Osteoblast (primary cell): ENCODE results near the gene SCCPDH. TPM values are rescaled to one million over a fixed set of nuclear protein-coding genes. Genes with fewer than 3 reads are reported as not detected.

Source experiments
- DNase-seq: peaks from one replicate; pipeline ENCODE4 v3.0.0; 2011; ENCODE audit warnings: low spot score, mixed read lengths; ENCODE audit not compliant: insufficient read length; ENCODE audit errors: missing footprints
- H2AFZ ChIP-seq: 2 replicates; pipeline ENCODE4 v1.6.0; 2011; ENCODE audit warnings: mild to moderate bottlenecking, low read length
- H3K27ac ChIP-seq: 2 replicates; pipeline ENCODE4 v1.5.1; 2011; ENCODE audit warnings: mild to moderate bottlenecking, low read depth, low read length, moderate library complexity
- H3K27me3 ChIP-seq: 2 replicates; pipeline ENCODE4 v1.6.0; 2012; ENCODE audit warnings: mild to moderate bottlenecking, control low read depth, inconsistent platforms, low read length, moderate library complexity; ENCODE audit not compliant: insufficient read depth
- H3K36me3 ChIP-seq: 2 replicates; pipeline ENCODE4 v1.5.1; 2011; ENCODE audit warnings: mild to moderate bottlenecking, low read length, control low read depth, moderate library complexity; ENCODE audit not compliant: insufficient read depth
- H3K4me1 ChIP-seq: 2 replicates; pipeline ENCODE4 v1.5.1; 2011; ENCODE audit warnings: mild to moderate bottlenecking, low read length, control low read depth, moderate library complexity; ENCODE audit not compliant: insufficient read depth
- H3K4me2 ChIP-seq: 2 replicates; pipeline ENCODE4 v1.6.0; 2011; ENCODE audit warnings: mild to moderate bottlenecking, low read length; ENCODE audit not compliant: insufficient read depth
- H3K4me3 ChIP-seq: fragments of 200-600 bp; sonication (generic); 3 replicates; pipeline ENCODE4 v1.5.1; 2012; ENCODE audit warnings: mild to moderate bottlenecking, low read length, inconsistent platforms; ENCODE audit not compliant: insufficient read depth
- H3K79me2 ChIP-seq: 2 replicates; pipeline ENCODE4 v1.6.0; 2012; ENCODE audit warnings: mild to moderate bottlenecking, low read length, control low read depth, inconsistent platforms; ENCODE audit not compliant: insufficient read depth
- H3K9me3 ChIP-seq: 2 replicates; pipeline ENCODE4 v1.5.1; 2011; ENCODE audit warnings: low read depth, low read length, control low read depth
- H4K20me1 ChIP-seq: 2 replicates; pipeline ENCODE4 v1.6.0; 2012; ENCODE audit warnings: mild to moderate bottlenecking, low read length, control low read depth; ENCODE audit not compliant: insufficient read depth
- CTCF ChIP-seq: IDR thresholded peaks from 2 replicates; pipeline ENCODE4 v1.5.1; 2011; ENCODE audit warnings: mild to moderate bottlenecking, low read depth, low read length, moderate library complexity; ENCODE audit errors: extremely low read depth
- total RNA-seq: library from RNA; depleted of rRNA; stranded (reverse); fragments of >200 nt; gene quantifications from 2 replicates; pipeline ENCODE4 v1.2.3, GENCODE V29; 2012

SCCPDH gene
- total RNA-seq, 1 donor = 49.9 TPM

DNA sequence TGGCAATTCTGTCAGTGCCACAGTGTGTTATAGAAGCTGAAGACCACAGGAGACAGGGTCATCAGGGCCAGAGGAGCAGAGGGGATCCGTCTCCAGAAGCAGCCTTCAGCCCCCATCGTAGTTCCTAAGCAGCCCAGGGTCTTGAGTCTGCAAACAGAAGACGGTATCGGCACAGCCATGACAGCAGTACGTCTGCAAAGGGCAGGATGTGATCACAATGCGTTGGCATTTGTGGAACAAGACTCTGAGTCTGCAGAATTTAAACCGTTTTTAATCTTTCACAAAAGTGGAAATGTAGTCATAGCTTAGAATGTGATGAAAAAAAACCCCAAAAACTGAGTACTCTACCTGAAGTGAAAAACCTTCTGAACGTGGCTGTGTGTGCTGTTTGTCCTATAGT, 44.0 kb upstream of the SCCPDH start:
- H3K79me2 ChIP-seq = no peaks in the 10 kb centered on the region
- H4K20me1 ChIP-seq = no peaks in the 10 kb centered on the region
- no peak overlapping the region for H3K4me2 ChIP-seq
- H3K27me3 ChIP-seq = no peaks in the 10 kb centered on the region
- H3K36me3 ChIP-seq = no peaks in the 10 kb centered on the region
- H3K27ac ChIP-seq = no peak overlapping the region
- H3K4me1 ChIP-seq = peaks cover 10% of the 10 kb centered on the region
- H3K4me3 ChIP-seq = no peak overlapping the region
- TF ChIP-seq CTCF = no peak
- no peaks in the 10 kb centered on the region for H3K9me3 ChIP-seq
- H2AFZ ChIP-seq = no peak overlapping the region
- no peak for DNase-seq

DNA sequence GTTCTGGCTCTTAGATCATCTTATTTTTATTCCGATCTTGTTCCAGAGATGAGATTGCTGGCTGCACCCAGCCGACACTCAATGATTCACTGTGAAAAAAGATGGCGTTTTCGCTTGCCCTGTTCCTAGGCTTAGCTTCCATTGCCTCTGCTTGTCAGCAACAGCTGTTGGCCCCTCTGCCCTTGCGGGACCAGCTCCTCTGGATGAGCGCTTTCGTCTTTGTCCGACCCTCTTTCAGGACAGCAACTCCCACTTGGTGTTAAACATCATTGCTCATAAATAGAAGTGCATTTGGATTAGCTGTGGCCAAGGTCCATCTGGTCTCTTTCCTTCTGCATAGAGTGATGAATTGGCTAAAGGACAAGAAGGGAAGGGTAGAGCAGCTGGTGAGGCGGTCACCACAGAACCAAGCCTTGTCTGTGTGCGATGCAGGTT, 43.5 kb upstream of the SCCPDH start:
- TF ChIP-seq CTCF = no peak
- H3K27ac ChIP-seq = no peak overlapping the region
- H3K36me3 ChIP-seq = no peaks in the 10 kb centered on the region
- no peaks in the 10 kb centered on the region for H3K9me3 ChIP-seq
- H3K79me2 ChIP-seq = no peaks in the 10 kb centered on the region
- no peak overlapping the region for H3K4me3 ChIP-seq
- H3K27me3 ChIP-seq = no peaks in the 10 kb centered on the region
- H2AFZ ChIP-seq = no peak overlapping the region
- no peaks in the 10 kb centered on the region for H4K20me1 ChIP-seq
- no peak for DNase-seq
- peaks cover 10% of the 10 kb centered on the region for H3K4me1 ChIP-seq
- no peak overlapping the region for H3K4me2 ChIP-seq

DNA sequence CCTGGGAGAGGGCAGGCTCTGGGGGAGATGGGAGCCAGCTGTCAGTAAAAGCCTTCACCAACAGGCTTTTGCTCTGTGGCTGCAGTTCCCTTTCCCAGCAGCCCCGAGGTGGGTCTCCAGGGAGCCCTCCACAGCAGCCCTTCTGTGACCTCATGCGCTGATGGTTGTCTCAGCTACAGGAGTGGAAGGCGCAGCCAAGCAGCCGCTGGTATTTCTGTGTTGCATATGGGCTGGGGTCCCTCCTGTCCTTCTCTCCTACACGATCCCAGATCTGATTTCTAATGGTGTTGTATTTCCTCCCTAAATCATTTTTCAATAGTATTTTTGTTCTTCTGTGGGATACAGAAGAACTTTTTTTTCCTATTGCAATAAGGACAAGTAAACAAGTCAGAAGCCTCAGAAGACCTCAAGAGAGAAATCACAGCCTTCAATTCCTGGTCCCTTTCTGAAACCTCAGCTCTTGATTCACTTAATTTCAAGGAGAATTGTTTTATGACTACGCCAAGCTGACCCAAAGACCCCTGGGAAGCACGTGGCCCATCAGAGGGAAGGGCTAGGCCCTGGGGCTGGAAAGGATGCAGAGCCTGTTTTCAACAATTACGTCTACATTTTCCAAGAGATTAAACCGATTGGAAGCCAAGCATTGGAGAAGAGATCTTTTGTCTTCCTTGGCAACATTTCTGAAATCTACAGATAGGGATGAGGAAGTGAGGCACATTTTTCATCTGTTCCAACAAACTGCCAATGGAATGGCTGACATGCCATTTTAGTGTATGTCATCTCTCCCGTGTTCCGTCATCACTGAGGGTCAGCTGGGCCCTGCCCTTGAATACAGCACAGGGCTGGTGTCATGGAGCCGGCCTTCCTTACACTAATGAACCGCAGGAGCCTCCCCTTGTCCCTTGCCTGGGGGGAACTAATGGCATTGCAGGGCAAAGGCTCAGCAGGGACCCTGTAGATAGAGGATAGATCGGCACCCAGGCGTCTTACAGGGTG, 42.0 kb upstream of the SCCPDH start:
- Histone ChIP-seq H3K4me1 (peaks cover 10% of the 10 kb centered on the region), H3K4me2 (peak overlapping the region; percentile 19), H3K4me3 (no peak overlapping the region), H3K36me3 (no peaks in the 10 kb centered on the region), H3K79me2 (no peaks in the 10 kb centered on the region), H3K9me3 (no peaks in the 10 kb centered on the region), H2AFZ (peak overlapping the region; percentile 62), H4K20me1 (no peaks in the 10 kb centered on the region), H3K27ac (peak overlapping the region; percentile 47), H3K27me3 (no peaks in the 10 kb centered on the region)
- DNase-seq = no peak
- no peak for TF ChIP-seq CTCF

GRCh38 chr1:246683521-246683920, 40.7 kb upstream of the SCCPDH start:
- Histone ChIP-seq H3K79me2 (no peaks in the 10 kb centered on the region), H2AFZ (no peak overlapping the region)

More at GRCh38 chr1:246683521-246683920, 40.7 kb upstream of the SCCPDH start:
- Histone ChIP-seq H3K4me2 (no peak overlapping the region), H3K4me3 (no peak overlapping the region), H3K4me1 (peaks cover 10% of the 10 kb centered on the region), H3K9me3 (no peaks in the 10 kb centered on the region), H3K27ac (no peak overlapping the region), H3K27me3 (no peaks in the 10 kb centered on the region), H4K20me1 (no peaks in the 10 kb centered on the region), H3K36me3 (no peaks in the 10 kb centered on the region)
- TF ChIP-seq CTCF = no peak
- no peak for DNase-seq
